Measurements from ENCODE around the gene PRPF6. TPM values are rescaled to one million over a fixed set of nuclear protein-coding genes. Genes with fewer than 3 reads are reported as not detected.

Gene PRPF6
- total RNA-seq, 4 donors from 2014 or later: 28.5 to 73.0 (median 69.6) TPM

GRCh38 chr20:64056639-64056888 lies 75.6 kb downstream of the PRPF6 start:
- Histone ChIP-seq H3K4me1 (peaks cover 0 to 9% of the 10 kb centered on the region in 2 donors), H3K36me3 (no peaks in the 10 kb centered on the region), H3K9me3 (no peaks in the 10 kb centered on the region), H3K27ac (peak overlapping the region; percentile 55), H3K4me3 (no peak overlapping the region), H3K27me3 (no peaks in the 10 kb centered on the region)
- TF ChIP-seq POLR2A (IDR thresholded peaks at IDR 0.05) (no peak), CTCF (IDR thresholded peaks at IDR 0.05) (no peak)
- no peak for DNase-seq
- intact Hi-C loops (cut with DNase I; ENCODE audit: low total_unique reads): no loop called here

GRCh38 chr20:64056889-64057627 lies 76.1 kb downstream of the PRPF6 start:
- intact Hi-C loops (cut with DNase I; ENCODE audit: low total_unique reads): no loop called here
- Histone ChIP-seq H3K4me3 (no peak overlapping the region), H3K36me3 (no peaks in the 10 kb centered on the region), H3K27ac (peak overlapping the region; percentile 55), H3K9me3 (no peaks in the 10 kb centered on the region), H3K27me3 (no peaks in the 10 kb centered on the region), H3K4me1 (peaks cover 0 to 9% of the 10 kb centered on the region in 2 donors)
- no peak for DNase-seq
- TF ChIP-seq CTCF (IDR thresholded peaks at IDR 0.05) (no peak), POLR2A (IDR thresholded peaks at IDR 0.05) (no peak)

- H3K4me1 ChIP-seq: peaks cover 0 to 11% of the 10 kb centered on the region in 2 donors
- no peak overlapping the region for H3K4me3 ChIP-seq
- H3K27me3 ChIP-seq: no peaks in the 10 kb centered on the region
- TF ChIP-seq POLR2A (IDR thresholded peaks at IDR 0.05) (no peak), CTCF (IDR thresholded peaks at IDR 0.05) (peak; percentile 61 to 85 (median 66))
- peak; percentile 62 to 69 for DNase-seq
- H3K36me3 ChIP-seq: no peaks in the 10 kb centered on the region
- H3K27ac ChIP-seq: peak overlapping the region; percentile 55
- H3K9me3 ChIP-seq: no peaks in the 10 kb centered on the region
- intact Hi-C loops (cut with DNase I; ENCODE audit: low total_unique reads): no loop called here
These were observed 76.9 kb downstream of the PRPF6 start for GRCh38 chr20:64057628-64058498.

GRCh38 chr20:64058536-64058935 lies 77.6 kb downstream of the PRPF6 start:
- Histone ChIP-seq H3K27me3 (no peaks in the 10 kb centered on the region), H3K4me1 (peaks cover 0 to 11% of the 10 kb centered on the region in 2 donors), H3K9me3 (no peaks in the 10 kb centered on the region), H3K4me3 (no peak overlapping the region), H3K27ac (no peak overlapping the region), H3K36me3 (no peaks in the 10 kb centered on the region)
- intact Hi-C loops (cut with DNase I; ENCODE audit: low total_unique reads): no loop called here
- no peak for TF ChIP-seq CTCF (IDR thresholded peaks at IDR 0.05)
- no peak for TF ChIP-seq POLR2A (IDR thresholded peaks at IDR 0.05)
- DNase-seq: no peak

- intact Hi-C loops (cut with DNase I; ENCODE audit: low total_unique reads): no loop called here
- TF ChIP-seq CTCF (IDR thresholded peaks at IDR 0.05) (no peak), POLR2A (IDR thresholded peaks at IDR 0.05) (no peak)
- H3K36me3 ChIP-seq: no peaks in the 10 kb centered on the region
- H3K27ac ChIP-seq: peak overlapping the region; percentile 82 to 85
- H3K9me3 ChIP-seq: no peaks in the 10 kb centered on the region
- peak overlapping the region; percentile 78 to 92 for H3K4me3 ChIP-seq
- H3K27me3 ChIP-seq: no peaks in the 10 kb centered on the region
- H3K4me1 ChIP-seq: peaks cover 0 to 23% of the 10 kb centered on the region in 2 donors
- DNase-seq: no peak
These were observed 81.3 kb downstream of the PRPF6 start for GRCh38 chr20:64062276-64062595.
